Measurements from ENCODE around the gene FYN.

- TF ChIP-seq CTCF (IDR thresholded peaks at IDR 0.05; ENCODE audit: low read depth, low read length, missing input control) (no peak), MAX (IDR thresholded peaks at IDR 0.05) (no peak), GABPA (IDR thresholded peaks at IDR 0.05 in 1 of 2, conservative IDR thresholded peaks at IDR 0.05 in 1 of 2) (no peak), YY1 (IDR thresholded peaks at IDR 0.05) (no peak), ATF3 (IDR thresholded peaks at IDR 0.05) (no peak), SP1 (IDR thresholded peaks at IDR 0.05) (no peak), RXRA (IDR thresholded peaks at IDR 0.05) (no peak), TAF1 (conservative IDR thresholded peaks at IDR 0.05) (no peak), JUND (IDR thresholded peaks at IDR 0.05) (no peak)
Measured at GRCh38 chr6:111916747-111917146, 43.5 kb upstream of the FYN start.
